ENCODE results near the gene EXO1.
"Not testable (repeated sequence)": the region's sequence is repeated elsewhere in the genome, so short reads cannot be mapped to it uniquely, and the experiment has no call there.

The EXO1 gene

GRCh38 chr1:241823925-241824324 is 24.1 kb upstream of the EXO1 start:
- H3K4me1 ChIP-seq (ENCODE audit: insufficient read depth, poor library complexity, severe bottlenecking), result no peaks in the 10 kb centered on the region
- H3K27me3 ChIP-seq (ENCODE audit: insufficient read depth, poor library complexity, severe bottlenecking), result no peaks in the 10 kb centered on the region
- TF ChIP-seq CTCF (IDR thresholded peaks at IDR 0.05; ENCODE audit: poor library complexity, severe bottlenecking), result no peak
- H3K9me3 ChIP-seq (ENCODE audit: severe bottlenecking), result no peaks in the 10 kb centered on the region
- no peaks in the 10 kb centered on the region for H3K36me3 ChIP-seq (ENCODE audit: low read depth)
- H3K27ac ChIP-seq (ENCODE audit: poor library complexity, severe bottlenecking), result no peak overlapping the region
- no peak for DNase-seq (ENCODE audit: low spot score)
- ATAC-seq (ENCODE audit: low read depth), result no peak
- H3K4me3 ChIP-seq (ENCODE audit: severe bottlenecking), result no peak overlapping the region

- Histone ChIP-seq H3K27ac (ENCODE audit: poor library complexity, severe bottlenecking) (no peak overlapping the region), H3K36me3 (ENCODE audit: low read depth) (no peaks in the 10 kb centered on the region), H3K4me1 (ENCODE audit: insufficient read depth, poor library complexity, severe bottlenecking) (no peaks in the 10 kb centered on the region), H3K27me3 (ENCODE audit: insufficient read depth, poor library complexity, severe bottlenecking) (no peaks in the 10 kb centered on the region), H3K4me3 (ENCODE audit: severe bottlenecking) (no peak overlapping the region), H3K9me3 (ENCODE audit: severe bottlenecking) (no peaks in the 10 kb centered on the region)
- no peak for TF ChIP-seq CTCF (IDR thresholded peaks at IDR 0.05; ENCODE audit: poor library complexity, severe bottlenecking)
- DNase-seq (ENCODE audit: low spot score), result no peak
- no peak for ATAC-seq (ENCODE audit: low read depth)
These were observed 22.4 kb upstream of the EXO1 start for GRCh38 chr1:241825581-241825980.

- not testable (repeated sequence) for H3K4me1 ChIP-seq (ENCODE audit: insufficient read depth, poor library complexity, severe bottlenecking); H3K9me3 ChIP-seq (ENCODE audit: severe bottlenecking); H3K4me3 ChIP-seq (ENCODE audit: severe bottlenecking); DNase-seq (ENCODE audit: low spot score); ATAC-seq (ENCODE audit: low read depth); H3K36me3 ChIP-seq (ENCODE audit: low read depth); H3K27ac ChIP-seq (ENCODE audit: poor library complexity, severe bottlenecking); H3K27me3 ChIP-seq (ENCODE audit: insufficient read depth, poor library complexity, severe bottlenecking)
These were observed 21.4 kb upstream of the EXO1 start for GRCh38 chr1:241826613-241827012.

GRCh38 chr1:241827264-241827663 is 20.7 kb upstream of the EXO1 start:
- Histone ChIP-seq H3K36me3 (ENCODE audit: low read depth) (no peaks in the 10 kb centered on the region), H3K9me3 (ENCODE audit: severe bottlenecking) (no peaks in the 10 kb centered on the region), H3K27ac (ENCODE audit: poor library complexity, severe bottlenecking) (no peak overlapping the region), H3K27me3 (ENCODE audit: insufficient read depth, poor library complexity, severe bottlenecking) (no peaks in the 10 kb centered on the region), H3K4me1 (ENCODE audit: insufficient read depth, poor library complexity, severe bottlenecking) (no peaks in the 10 kb centered on the region), H3K4me3 (ENCODE audit: severe bottlenecking) (no peak overlapping the region)
- TF ChIP-seq CTCF (IDR thresholded peaks at IDR 0.05; ENCODE audit: poor library complexity, severe bottlenecking), result no peak
- ATAC-seq (ENCODE audit: low read depth), result no peak
- no peak for DNase-seq (ENCODE audit: low spot score)

GRCh38 chr1:241828463-241829021 is 19.5 kb upstream of the EXO1 start:
- no peaks in the 10 kb centered on the region for H3K36me3 ChIP-seq (ENCODE audit: low read depth)
- ATAC-seq (ENCODE audit: low read depth), result peak; percentile 59
- no peak for DNase-seq (ENCODE audit: low spot score)
- H3K4me1 ChIP-seq (ENCODE audit: insufficient read depth, poor library complexity, severe bottlenecking), result no peaks in the 10 kb centered on the region
- no peak for TF ChIP-seq CTCF (IDR thresholded peaks at IDR 0.05; ENCODE audit: poor library complexity, severe bottlenecking)
- H3K4me3 ChIP-seq (ENCODE audit: severe bottlenecking), result no peak overlapping the region
- no peaks in the 10 kb centered on the region for H3K27me3 ChIP-seq (ENCODE audit: insufficient read depth, poor library complexity, severe bottlenecking)
- no peak overlapping the region for H3K27ac ChIP-seq (ENCODE audit: poor library complexity, severe bottlenecking)
- H3K9me3 ChIP-seq (ENCODE audit: severe bottlenecking), result no peaks in the 10 kb centered on the region

Measured in RWPE2 (cell line).